ENCODE data around the gene EIF3B. TPM values are rescaled to one million over a fixed set of nuclear protein-coding genes. Genes with fewer than 3 reads are reported as not detected.

EIF3B gene
- total RNA-seq, 1 donor from 2014 or later, result 224 TPM

GRCh38 chr7:2353113-2353935 is 1.3 kb upstream of the EIF3B start:
- H3K27ac Mint-ChIP-seq (ENCODE audit: unreplicated experiment), result peak overlapping the region; percentile 100
- H3K4me1 Mint-ChIP-seq, result peaks cover 21% of the 10 kb centered on the region
- no peaks in the 10 kb centered on the region for H3K9me3 Mint-ChIP-seq
- H3K36me3 Mint-ChIP-seq (ENCODE audit: low read depth), result peaks cover 4% of the 10 kb centered on the region
- no peak for DNase-seq (ENCODE audit: low read depth, low spot score)
- H3K4me3 Mint-ChIP-seq, result peak overlapping the region; percentile 100
- TF ChIP-seq CTCF (conservative IDR thresholded peaks at IDR 0.05), result no peak
- no peaks in the 10 kb centered on the region for H3K27me3 Mint-ChIP-seq (ENCODE audit: low read depth)

GRCh38 chr7:2353936-2354185 is 766 bp upstream of the EIF3B start:
- no peaks in the 10 kb centered on the region for H3K9me3 Mint-ChIP-seq
- no peak for DNase-seq (ENCODE audit: low read depth, low spot score)
- peaks cover 21% of the 10 kb centered on the region for H3K4me1 Mint-ChIP-seq
- no peaks in the 10 kb centered on the region for H3K27me3 Mint-ChIP-seq (ENCODE audit: low read depth)
- peak overlapping the region; percentile 100 for H3K27ac Mint-ChIP-seq (ENCODE audit: unreplicated experiment)
- TF ChIP-seq CTCF (conservative IDR thresholded peaks at IDR 0.05), result no peak
- peaks cover 4% of the 10 kb centered on the region for H3K36me3 Mint-ChIP-seq (ENCODE audit: low read depth)
- peak overlapping the region; percentile 100 for H3K4me3 Mint-ChIP-seq

- H3K9me3 Mint-ChIP-seq, result no peaks in the 10 kb centered on the region
- H3K27ac Mint-ChIP-seq (ENCODE audit: unreplicated experiment), result peak overlapping the region; percentile 50
- H3K4me3 Mint-ChIP-seq, result peak overlapping the region; percentile 100
- peaks cover 4% of the 10 kb centered on the region for H3K36me3 Mint-ChIP-seq (ENCODE audit: low read depth)
- H3K27me3 Mint-ChIP-seq (ENCODE audit: low read depth), result no peaks in the 10 kb centered on the region
- no peak for TF ChIP-seq CTCF (conservative IDR thresholded peaks at IDR 0.05)
- DNase-seq (ENCODE audit: low read depth, low spot score), result peak; percentile 14
- peaks cover 26% of the 10 kb centered on the region for H3K4me1 Mint-ChIP-seq
These were observed 495 bp downstream of the EIF3B start for GRCh38 chr7:2354939-2355704.

- H3K4me3 Mint-ChIP-seq, result peak overlapping the region; percentile 88
- DNase-seq (ENCODE audit: low read depth, low spot score), result no peak
- H3K27ac Mint-ChIP-seq (ENCODE audit: unreplicated experiment), result peak overlapping the region; percentile 94
- H3K4me1 Mint-ChIP-seq, result peaks cover 32% of the 10 kb centered on the region
- no peaks in the 10 kb centered on the region for H3K27me3 Mint-ChIP-seq (ENCODE audit: low read depth)
- no peak for TF ChIP-seq CTCF (conservative IDR thresholded peaks at IDR 0.05)
- H3K9me3 Mint-ChIP-seq, result no peaks in the 10 kb centered on the region
- H3K36me3 Mint-ChIP-seq (ENCODE audit: low read depth), result peaks cover 4% of the 10 kb centered on the region
These were observed 1.0 kb downstream of the EIF3B start for GRCh38 chr7:2355705-2356008.

- H3K27ac Mint-ChIP-seq (ENCODE audit: unreplicated experiment), result no peak overlapping the region
- peaks cover 34% of the 10 kb centered on the region for H3K4me1 Mint-ChIP-seq
- peaks cover 4% of the 10 kb centered on the region for H3K36me3 Mint-ChIP-seq (ENCODE audit: low read depth)
These were observed 2.5 kb downstream of the EIF3B start for GRCh38 chr7:2357165-2357564.

More at GRCh38 chr7:2357165-2357564, 2.5 kb downstream of the EIF3B start:
- H3K27me3 Mint-ChIP-seq (ENCODE audit: low read depth), result no peaks in the 10 kb centered on the region
- no peak for TF ChIP-seq CTCF (conservative IDR thresholded peaks at IDR 0.05)
- DNase-seq (ENCODE audit: low read depth, low spot score), result no peak
- H3K4me3 Mint-ChIP-seq, result peak overlapping the region; percentile 50
- no peaks in the 10 kb centered on the region for H3K9me3 Mint-ChIP-seq
